Measurements from ENCODE around the gene DAZAP2. TPM values are rescaled to one million over a fixed set of nuclear protein-coding genes. Genes with fewer than 3 reads are reported as not detected.

DAZAP2 gene
- polyA plus RNA-seq (199 to 239 TPM (median 232 TPM) in 3 replicates), polyA minus RNA-seq (220 to 398 TPM (median 296 TPM) in 3 replicates)
- polyA plus RNA-seq (2011; ENCODE audit: low read depth) = 46.6 TPM
- polyA plus RNA-seq (2011; cell fraction: cytosol; rRNA removed) = 200 TPM in 2 replicates
- 123 and 139 TPM in 2 replicates for polyA plus RNA-seq (2011; cell fraction: nucleus; rRNA removed)
- 142 and 183 TPM in 2 replicates for polyA plus RNA-seq (2012; ENCODE audit: low replicate concordance)
- polyA minus RNA-seq (2011; cell fraction: cytosol; rRNA and poly(A)+ RNA removed) = 102 TPM
- polyA minus RNA-seq (2011; cell fraction: nucleus; rRNA and poly(A)+ RNA removed) = 40.1 and 49.1 TPM in 2 replicates

DNA sequence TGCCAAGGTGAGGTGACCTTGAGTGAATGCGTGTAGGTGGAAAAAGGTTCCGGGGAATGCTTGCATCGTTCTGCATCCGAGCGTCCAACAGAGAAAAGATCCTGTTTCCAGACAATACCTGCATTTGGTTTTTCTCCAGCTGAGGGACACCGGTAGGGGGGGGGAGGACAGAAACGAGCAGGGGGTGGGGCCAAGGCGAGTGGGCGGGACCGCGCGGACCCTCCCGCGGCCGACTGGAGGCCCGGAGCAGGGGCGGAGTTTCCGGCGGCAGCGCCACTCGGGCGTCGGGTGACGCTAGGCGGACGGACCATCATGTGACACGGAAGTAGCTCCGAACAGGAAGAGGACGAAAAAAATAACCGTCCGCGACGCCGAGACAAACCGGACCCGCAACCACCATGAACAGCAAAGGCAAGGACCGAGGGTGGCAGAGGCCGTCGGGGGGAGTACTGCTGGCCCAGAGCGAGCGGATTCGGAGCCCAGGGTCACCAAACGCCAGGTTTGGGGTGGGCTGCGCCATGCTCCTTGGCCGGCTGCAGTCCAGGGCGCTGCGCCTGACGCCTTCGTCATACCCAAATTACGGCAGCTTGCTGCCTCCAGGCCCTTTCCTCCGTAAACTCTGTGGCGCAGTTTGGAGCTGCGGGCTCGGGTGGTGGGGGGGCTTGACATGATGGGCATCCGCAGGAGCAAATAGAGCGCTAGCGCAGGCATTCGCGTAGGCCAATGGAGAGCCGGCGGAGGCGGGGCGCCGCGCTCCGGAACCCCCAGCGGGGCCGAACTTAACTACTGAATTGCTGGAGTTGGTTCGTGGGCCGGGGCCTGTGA lies at the start of gene DAZAP2:
Gene DAZAP2 (plus strand): TSS at position 317 of the 825 bp plus-strand sequence. CDS start 82 bp downstream, at position 399.
- peaks cover 23% of the 10 kb centered on the region for H3K79me2 ChIP-seq (ENCODE audit: control insufficient read depth, insufficient read depth, low read length)
- no peaks in the 10 kb centered on the region for H3K9me3 ChIP-seq (ENCODE audit: control insufficient read depth, low read depth, low read length)
- DNase-seq (ENCODE audit: low read depth, low spot score) (peak; percentile 62), FAIRE-seq (peak; percentile 20)
- H3K4me2 ChIP-seq (ENCODE audit: control insufficient read depth, extremely low read depth, insufficient read depth, low read depth, low read length) = peak within 1 kb of the TSS; percentile 99
- H3K36me3 ChIP-seq (ENCODE audit: control insufficient read depth in 2 of 2, extremely low read depth in 1 of 2, insufficient read depth in 2 of 2, low read length in 2 of 2) = peaks cover 14 to 33% of the 10 kb centered on the region in 2 experiments
- peaks cover 4% of the 10 kb centered on the region for H3K9me1 ChIP-seq (ENCODE audit: control insufficient read depth, extremely low read depth, insufficient read depth, low read length)
- peak within 1 kb of the TSS; percentile 95 to 99 (median 99) for H3K4me3 ChIP-seq (ENCODE audit: control insufficient read depth in 2 of 3, extremely low read depth in 1 of 3, insufficient read depth in 2 of 3, low read depth in 1 of 3, low read length in 3 of 3)
- dilution Hi-C loops (cut with MboI; ENCODE audit: extremely low pct_ligation_motif_present, low sequenced_read_pairs) = no loop called here
- peak within 1 kb of the TSS; percentile 100 for H3K27ac ChIP-seq (ENCODE audit: control insufficient read depth, insufficient read depth, low read length)
- peak within 1 kb of the TSS; percentile 100 for H3K9ac ChIP-seq (ENCODE audit: control insufficient read depth, extremely low read depth, insufficient read depth, low read length)
- TF ChIP-seq EZH2 (IDR thresholded peaks at IDR 0.05; ENCODE audit: low read length) = no peak
- TF ChIP-seq, protein P1, sequence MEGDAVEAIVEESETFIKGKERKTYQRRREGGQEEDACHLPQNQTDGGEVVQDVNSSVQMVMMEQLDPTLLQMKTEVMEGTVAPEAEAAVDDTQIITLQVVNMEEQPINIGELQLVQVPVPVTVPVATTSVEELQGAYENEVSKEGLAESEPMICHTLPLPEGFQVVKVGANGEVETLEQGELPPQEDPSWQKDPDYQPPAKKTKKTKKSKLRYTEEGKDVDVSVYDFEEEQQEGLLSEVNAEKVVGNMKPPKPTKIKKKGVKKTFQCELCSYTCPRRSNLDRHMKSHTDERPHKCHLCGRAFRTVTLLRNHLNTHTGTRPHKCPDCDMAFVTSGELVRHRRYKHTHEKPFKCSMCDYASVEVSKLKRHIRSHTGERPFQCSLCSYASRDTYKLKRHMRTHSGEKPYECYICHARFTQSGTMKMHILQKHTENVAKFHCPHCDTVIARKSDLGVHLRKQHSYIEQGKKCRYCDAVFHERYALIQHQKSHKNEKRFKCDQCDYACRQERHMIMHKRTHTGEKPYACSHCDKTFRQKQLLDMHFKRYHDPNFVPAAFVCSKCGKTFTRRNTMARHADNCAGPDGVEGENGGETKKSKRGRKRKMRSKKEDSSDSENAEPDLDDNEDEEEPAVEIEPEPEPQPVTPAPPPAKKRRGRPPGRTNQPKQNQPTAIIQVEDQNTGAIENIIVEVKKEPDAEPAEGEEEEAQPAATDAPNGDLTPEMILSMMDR (optimal IDR thresholded peaks at IDR 0.05 in 1 of 3, IDR thresholded peaks at IDR 0.05 in 1 of 3, conservative IDR thresholded peaks at IDR 0.05 in 1 of 3; ENCODE audit: extremely low read depth in 1 of 3, insufficient read depth in 2 of 3, low read length in 3 of 3) = peak in 1 of 3 experiments; percentile 7
- H3K27me3 ChIP-seq (ENCODE audit: control insufficient read depth, extremely low read depth, insufficient read depth, low read length) = no peaks in the 10 kb centered on the region
- H3K4me1 ChIP-seq (ENCODE audit: control insufficient read depth, extremely low read depth, insufficient read depth, low read length) = peaks cover 20% of the 10 kb centered on the region
- H2AFZ ChIP-seq (ENCODE audit: control insufficient read depth, low read length) = peak within 1 kb of the TSS; percentile 97
- peaks cover 6% of the 10 kb centered on the region for H4K20me1 ChIP-seq (ENCODE audit: control insufficient read depth, extremely low read depth, insufficient read depth, low read length)

- H3K9me3 ChIP-seq (ENCODE audit: control insufficient read depth, low read depth, low read length) = no peaks in the 10 kb centered on the region
- no peaks in the 10 kb centered on the region for H3K4me1 ChIP-seq (ENCODE audit: control insufficient read depth, extremely low read depth, insufficient read depth, low read length)
- no peak overlapping the region for H3K27ac ChIP-seq (ENCODE audit: control insufficient read depth, insufficient read depth, low read length)
- no peak for DNase-seq (ENCODE audit: low read depth, low spot score)
- no peaks in the 10 kb centered on the region for H3K79me2 ChIP-seq (ENCODE audit: control insufficient read depth, insufficient read depth, low read length)
- no peak for TF ChIP-seq EZH2 (IDR thresholded peaks at IDR 0.05; ENCODE audit: low read length)
- TF ChIP-seq, protein P1 (optimal IDR thresholded peaks at IDR 0.05 in 1 of 3, IDR thresholded peaks at IDR 0.05 in 1 of 3, conservative IDR thresholded peaks at IDR 0.05 in 1 of 3; ENCODE audit: extremely low read depth in 1 of 3, insufficient read depth in 2 of 3, low read length in 3 of 3) = no peak
- H3K4me3 ChIP-seq (ENCODE audit: control insufficient read depth in 2 of 3, extremely low read depth in 1 of 3, insufficient read depth in 2 of 3, low read depth in 1 of 3, low read length in 3 of 3) = no peak overlapping the region
- no peaks in the 10 kb centered on the region for H3K9me1 ChIP-seq (ENCODE audit: control insufficient read depth, extremely low read depth, insufficient read depth, low read length)
- dilution Hi-C loops (cut with MboI; ENCODE audit: extremely low pct_ligation_motif_present, low sequenced_read_pairs) = no loop called here
- no peak overlapping the region for H3K4me2 ChIP-seq (ENCODE audit: control insufficient read depth, extremely low read depth, insufficient read depth, low read depth, low read length)
- no peak overlapping the region for H2AFZ ChIP-seq (ENCODE audit: control insufficient read depth, low read length)
- FAIRE-seq = no peak
- no peak overlapping the region for H3K9ac ChIP-seq (ENCODE audit: control insufficient read depth, extremely low read depth, insufficient read depth, low read length)
- H3K27me3 ChIP-seq (ENCODE audit: control insufficient read depth, extremely low read depth, insufficient read depth, low read length) = peaks cover 3% of the 10 kb centered on the region
- H3K36me3 ChIP-seq (ENCODE audit: control insufficient read depth in 2 of 2, extremely low read depth in 1 of 2, insufficient read depth in 2 of 2, low read length in 2 of 2) = no peaks in the 10 kb centered on the region
- H4K20me1 ChIP-seq (ENCODE audit: control insufficient read depth, extremely low read depth, insufficient read depth, low read length) = no peaks in the 10 kb centered on the region
Observed at GRCh38 chr12:51189790-51190355, 48.8 kb upstream of the DAZAP2 start.

All from keratinocyte (primary cell).